GM19452 (cell line): ENCODE measurements around the gene VSIG4.
"Not testable (repeated sequence)": the region's sequence is repeated elsewhere in the genome, so short reads cannot be mapped to it uniquely, and the experiment has no call there.

Source experiments
- ATAC-seq: cut with Tn5 transposase; IDR thresholded peaks from one replicate; pipeline ENCODE4 v1.9.1; 2021; ENCODE audit not compliant: unreplicated experiment

VSIG4 gene

GRCh38 chrX:65985922-65986588 lies 53.8 kb downstream of the VSIG4 start:
- peak; percentile 82 for ATAC-seq

- no peak for ATAC-seq
These were observed 54.7 kb downstream of the VSIG4 start for GRCh38 chrX:65985211-65985610.

DNA sequence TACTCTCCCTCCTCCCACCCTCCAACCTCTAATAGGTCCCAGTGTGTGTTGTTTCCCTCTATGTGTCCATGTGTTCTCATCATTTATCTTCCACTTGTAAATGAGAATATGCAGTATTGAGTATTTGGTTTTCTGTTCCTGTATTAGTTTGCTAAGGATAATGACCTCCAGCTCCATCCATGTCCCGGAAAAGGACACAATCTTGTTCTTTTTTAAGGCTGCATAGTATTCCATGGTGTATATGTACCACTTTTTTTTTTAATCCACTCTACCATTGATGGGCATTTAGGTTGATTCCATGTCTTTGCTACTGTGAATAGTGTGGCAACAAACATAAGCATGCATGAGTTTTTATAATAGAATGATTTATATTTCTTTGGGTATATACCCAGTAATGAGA lies 62.7 kb downstream of the VSIG4 start:
- ATAC-seq: not testable (repeated sequence)

DNA sequence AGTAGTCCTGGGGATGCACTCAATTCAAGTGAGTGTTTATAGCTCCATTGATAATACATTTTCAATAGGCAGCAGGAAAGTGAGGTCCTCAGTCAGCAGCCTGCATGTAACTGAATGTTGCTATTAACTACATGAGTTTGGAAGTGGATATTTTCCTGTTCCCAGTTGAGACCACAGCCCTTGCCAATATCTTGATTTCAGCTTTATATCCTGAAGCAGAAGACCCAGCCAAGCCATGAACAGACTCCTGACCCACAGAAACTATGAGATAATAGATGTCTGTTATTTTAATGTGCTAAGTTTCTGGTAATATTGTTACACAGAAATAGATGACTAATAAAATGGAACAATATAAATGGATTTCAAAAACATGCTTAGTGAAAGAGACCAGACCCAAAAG lies 63.7 kb downstream of the VSIG4 start:
- no peak for ATAC-seq

GRCh38 chrX:65975161-65975751 lies 64.6 kb downstream of the VSIG4 start:
- ATAC-seq: not testable (repeated sequence)
